Neutrophil (primary cell): ENCODE measurements around the gene KDSR.

Source experiments
- H3K27ac ChIP-seq: fragments of 200-600 bp; sonication (generic); 2 replicates; pipeline ENCODE4 v1.5.1; 2016; ENCODE audit warnings: mild to moderate bottlenecking, moderate library complexity
- H3K27me3 ChIP-seq: fragments of 200-600 bp; sonication (generic); 2 replicates; pipeline ENCODE4 v1.6.0; 2016; ENCODE audit warnings: mild to moderate bottlenecking
- H3K36me3 ChIP-seq: fragments of 200-600 bp; sonication (generic); 2 replicates; pipeline ENCODE4 v1.5.1; 2017
- H3K4me1 ChIP-seq, 2 experiments: fragments of 200-600 bp in 1 of 2; sonication (generic) in 1 of 2; 1 replicate in 1 of 2; 2 replicates in 1 of 2; pipeline versions ENCODE4 v1.5.1 to v1.6.1; 2013 to 2016; ENCODE audit warnings: low read depth in 1 of 2, low read length in 1 of 2, mild to moderate bottlenecking in 1 of 2, moderate library complexity in 1 of 2; ENCODE audit not compliant: control insufficient read depth in 1 of 2, insufficient read depth in 1 of 2
- H3K4me3 ChIP-seq, 2 experiments: fragments of 200-600 bp in 1 of 2; sonication (generic) in 1 of 2; 1 replicate in 1 of 2; 2 replicates in 1 of 2; pipeline ENCODE4 v1.5.1; 2013 to 2016; ENCODE audit warnings: low read depth in 1 of 2, low read length in 1 of 2, mild to moderate bottlenecking in 1 of 2, moderate library complexity in 1 of 2
- H3K9me3 ChIP-seq: fragments of 200-600 bp; sonication (generic); 2 replicates; pipeline ENCODE4 v1.5.1; 2016
- TF ChIP-seq, protein P1 (sequence below): fragments of 200-600 bp; sonication (generic); IDR thresholded peaks from 2 replicates; pipeline ENCODE4 v1.5.1; 2016; ENCODE audit warnings: antibody characterized with exemption

The KDSR gene

GRCh38 chr18:63302220-63302619 lies 64.8 kb downstream of the KDSR start:
- Histone ChIP-seq H3K9me3 (no peaks in the 10 kb centered on the region), H3K27ac (no peak overlapping the region), H3K27me3 (no peaks in the 10 kb centered on the region), H3K36me3 (no peaks in the 10 kb centered on the region), H3K4me3 (no peak overlapping the region), H3K4me1 (peaks cover 0 to 3% of the 10 kb centered on the region in 2 experiments)
- TF ChIP-seq, protein P1, sequence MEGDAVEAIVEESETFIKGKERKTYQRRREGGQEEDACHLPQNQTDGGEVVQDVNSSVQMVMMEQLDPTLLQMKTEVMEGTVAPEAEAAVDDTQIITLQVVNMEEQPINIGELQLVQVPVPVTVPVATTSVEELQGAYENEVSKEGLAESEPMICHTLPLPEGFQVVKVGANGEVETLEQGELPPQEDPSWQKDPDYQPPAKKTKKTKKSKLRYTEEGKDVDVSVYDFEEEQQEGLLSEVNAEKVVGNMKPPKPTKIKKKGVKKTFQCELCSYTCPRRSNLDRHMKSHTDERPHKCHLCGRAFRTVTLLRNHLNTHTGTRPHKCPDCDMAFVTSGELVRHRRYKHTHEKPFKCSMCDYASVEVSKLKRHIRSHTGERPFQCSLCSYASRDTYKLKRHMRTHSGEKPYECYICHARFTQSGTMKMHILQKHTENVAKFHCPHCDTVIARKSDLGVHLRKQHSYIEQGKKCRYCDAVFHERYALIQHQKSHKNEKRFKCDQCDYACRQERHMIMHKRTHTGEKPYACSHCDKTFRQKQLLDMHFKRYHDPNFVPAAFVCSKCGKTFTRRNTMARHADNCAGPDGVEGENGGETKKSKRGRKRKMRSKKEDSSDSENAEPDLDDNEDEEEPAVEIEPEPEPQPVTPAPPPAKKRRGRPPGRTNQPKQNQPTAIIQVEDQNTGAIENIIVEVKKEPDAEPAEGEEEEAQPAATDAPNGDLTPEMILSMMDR = no peak

- Histone ChIP-seq H3K4me3 (no peak overlapping the region), H3K4me1 (peaks cover 0 to 3% of the 10 kb centered on the region in 2 experiments), H3K36me3 (no peaks in the 10 kb centered on the region), H3K9me3 (no peaks in the 10 kb centered on the region), H3K27ac (no peak overlapping the region), H3K27me3 (no peaks in the 10 kb centered on the region)
- TF ChIP-seq, protein P1 = no peak
These were observed 65.6 kb downstream of the KDSR start for GRCh38 chr18:63301434-63301833.

DNA sequence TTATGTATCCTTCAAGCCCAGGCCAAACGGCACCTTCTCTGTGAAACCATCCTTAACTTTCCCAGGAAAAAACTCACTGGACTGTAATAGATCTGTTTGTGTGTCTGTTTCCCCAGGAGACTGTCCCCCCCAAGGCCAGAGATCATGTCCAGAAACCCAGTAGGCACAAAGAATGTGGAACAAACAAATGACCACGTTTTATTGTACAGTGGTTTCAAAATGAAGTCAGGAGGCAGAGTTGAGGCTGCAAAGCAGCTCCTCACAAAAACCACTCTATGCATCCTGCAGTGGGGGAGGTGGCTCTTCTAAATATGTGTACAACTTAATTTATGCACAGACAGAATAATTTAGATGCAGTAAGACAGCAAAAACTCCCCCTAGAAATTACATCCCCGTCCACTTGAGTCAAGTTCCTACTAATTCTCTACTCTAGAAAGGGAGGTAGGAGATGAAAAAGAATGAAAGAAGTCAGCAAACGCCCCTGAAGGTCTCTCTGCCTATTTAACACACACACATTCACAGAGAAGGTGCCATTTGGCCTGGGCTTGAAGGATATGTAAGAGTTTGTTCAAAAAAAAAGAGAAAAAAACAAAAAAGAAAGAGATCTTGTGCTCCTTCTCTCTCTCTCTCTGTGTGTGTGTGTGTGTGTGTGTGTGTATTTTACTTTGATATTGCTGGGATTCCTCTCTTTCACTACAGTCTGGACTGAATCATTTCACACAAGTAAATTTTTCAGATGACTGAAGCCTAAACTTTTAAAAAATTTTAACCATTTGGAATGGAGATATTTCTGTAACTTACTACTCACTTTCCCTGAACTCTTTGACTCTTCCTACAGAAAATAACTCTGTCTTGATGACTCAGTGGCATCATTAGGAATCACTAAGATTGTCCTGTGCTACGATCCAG lies 66.9 kb downstream of the KDSR start:
- H3K27ac ChIP-seq = no peak overlapping the region
- peaks cover 0 to 3% of the 10 kb centered on the region in 2 experiments for H3K4me1 ChIP-seq
- H3K36me3 ChIP-seq = no peaks in the 10 kb centered on the region
- TF ChIP-seq, protein P1 = no peak
- no peaks in the 10 kb centered on the region for H3K27me3 ChIP-seq
- no peak overlapping the region for H3K4me3 ChIP-seq
- H3K9me3 ChIP-seq = no peaks in the 10 kb centered on the region

DNA sequence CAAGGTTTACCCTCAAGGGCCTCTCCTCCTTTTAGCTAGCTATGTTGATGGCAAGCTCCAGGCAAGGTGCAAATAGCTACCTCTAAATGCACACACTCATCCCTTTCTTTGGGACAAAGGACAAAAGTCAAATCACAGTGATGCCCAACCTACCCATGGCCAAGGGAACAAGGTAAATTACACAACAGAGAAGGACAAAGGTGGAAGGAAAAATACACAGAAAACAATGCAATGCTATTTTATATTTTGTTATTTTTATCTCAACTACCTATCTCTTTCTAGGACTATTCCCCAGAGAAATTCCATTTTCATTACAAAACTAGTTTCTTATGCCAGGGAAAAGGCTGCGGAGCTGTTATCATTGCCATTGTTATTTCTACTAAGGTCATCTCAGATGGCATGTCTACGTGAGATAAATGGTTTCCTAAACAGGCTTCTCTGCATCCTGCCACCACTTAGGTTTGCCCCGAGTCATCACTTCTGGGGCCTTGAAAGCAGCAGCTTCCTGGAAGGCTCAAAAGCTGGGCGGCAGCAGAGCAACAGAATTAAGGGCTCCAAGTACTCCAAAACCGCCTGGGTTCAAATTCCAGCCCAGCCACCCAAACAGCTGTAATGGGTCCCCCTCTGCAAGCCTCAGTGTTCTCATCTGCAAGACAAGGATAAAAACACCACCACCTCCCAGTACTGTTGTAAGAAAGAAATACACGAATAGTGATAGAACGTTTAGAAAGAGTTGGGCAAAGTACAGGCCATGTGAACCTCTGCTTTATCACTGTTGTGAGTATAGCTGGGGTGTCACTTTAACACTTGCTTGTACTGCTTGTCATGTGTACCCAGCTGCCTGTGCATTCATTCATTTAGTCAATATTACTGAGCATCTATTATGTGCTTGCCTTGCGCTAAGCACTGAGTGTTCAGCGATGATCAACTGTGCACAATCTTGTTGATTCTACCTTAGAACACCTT lies 68.3 kb downstream of the KDSR start:
- TF ChIP-seq, protein P1 = no peak
- Histone ChIP-seq H3K27ac (no peak overlapping the region), H3K9me3 (no peaks in the 10 kb centered on the region), H3K4me1 (peaks cover 0 to 3% of the 10 kb centered on the region in 2 experiments), H3K27me3 (no peaks in the 10 kb centered on the region), H3K4me3 (no peak overlapping the region), H3K36me3 (no peaks in the 10 kb centered on the region)

DNA sequence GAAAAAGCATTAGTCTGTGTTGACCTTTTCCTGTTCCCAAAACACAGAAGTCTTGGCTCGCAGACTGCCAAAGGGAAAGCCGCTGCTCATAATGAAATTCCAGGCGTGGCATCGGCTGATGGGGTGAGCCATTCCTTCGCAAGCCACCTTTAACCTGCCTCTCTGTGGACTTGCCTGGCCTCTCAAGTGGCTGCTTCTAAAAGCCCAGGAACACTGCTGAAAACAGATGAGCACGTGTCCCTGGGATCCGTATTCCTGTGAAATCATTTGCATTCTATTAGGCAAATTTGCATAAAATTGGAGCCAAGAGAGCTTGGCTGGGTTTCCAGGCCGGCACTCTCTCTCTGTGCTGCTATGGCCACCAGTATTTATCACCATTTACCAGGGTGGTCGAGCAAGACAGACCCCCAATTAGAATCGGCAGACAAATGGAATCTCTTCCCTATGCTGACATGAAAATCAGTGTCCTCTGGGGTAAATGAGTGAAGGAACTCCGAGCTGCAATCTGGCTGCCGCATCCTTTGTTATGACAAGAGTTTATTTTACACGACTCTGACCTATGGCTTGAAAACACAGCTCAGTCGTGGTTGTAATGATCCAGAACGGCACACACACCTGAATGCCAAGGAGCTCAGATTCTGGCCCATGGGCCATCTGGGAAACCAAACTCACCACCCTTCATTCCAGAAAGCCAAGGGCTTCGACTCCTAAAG lies 69.2 kb downstream of the KDSR start:
- Histone ChIP-seq H3K36me3 (no peaks in the 10 kb centered on the region), H3K9me3 (no peaks in the 10 kb centered on the region), H3K27ac (no peak overlapping the region), H3K27me3 (no peaks in the 10 kb centered on the region), H3K4me3 (no peak overlapping the region), H3K4me1 (peaks cover 3% of the 10 kb centered on the region in 2 experiments)
- TF ChIP-seq, protein P1 = no peak
